ENCODE data around the gene GREB1.

Gene GREB1

GRCh38 chr2:11554399-11554716 is 20.5 kb downstream of the GREB1 start:
- no peak for TF ChIP-seq EP300 (IDR thresholded peaks at IDR 0.05; ENCODE audit: borderline replicate concordance)
- TF ChIP-seq CEBPB (IDR thresholded peaks at IDR 0.05), result no peak
- TF ChIP-seq, protein P1, sequence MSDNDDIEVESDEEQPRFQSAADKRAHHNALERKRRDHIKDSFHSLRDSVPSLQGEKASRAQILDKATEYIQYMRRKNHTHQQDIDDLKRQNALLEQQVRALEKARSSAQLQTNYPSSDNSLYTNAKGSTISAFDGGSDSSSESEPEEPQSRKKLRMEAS (IDR thresholded peaks at IDR 0.05), result no peak
- no peak for TF ChIP-seq TEAD4 (IDR thresholded peaks at IDR 0.05)
- TF ChIP-seq, protein P2, sequence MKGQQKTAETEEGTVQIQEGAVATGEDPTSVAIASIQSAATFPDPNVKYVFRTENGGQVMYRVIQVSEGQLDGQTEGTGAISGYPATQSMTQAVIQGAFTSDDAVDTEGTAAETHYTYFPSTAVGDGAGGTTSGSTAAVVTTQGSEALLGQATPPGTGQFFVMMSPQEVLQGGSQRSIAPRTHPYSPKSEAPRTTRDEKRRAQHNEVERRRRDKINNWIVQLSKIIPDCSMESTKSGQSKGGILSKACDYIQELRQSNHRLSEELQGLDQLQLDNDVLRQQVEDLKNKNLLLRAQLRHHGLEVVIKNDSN (IDR thresholded peaks at IDR 0.05), result no peak
- TF ChIP-seq NFIC (IDR thresholded peaks at IDR 0.05), result no peak
- no peak for TF ChIP-seq TAF1 (IDR thresholded peaks at IDR 0.05; ENCODE audit: low read depth)
- no peak for TF ChIP-seq TCF12 (IDR thresholded peaks at IDR 0.05; ENCODE audit: low read depth)
- TF ChIP-seq RAD21 (IDR thresholded peaks at IDR 0.05; ENCODE audit: low read depth), result no peak
- no peak for TF ChIP-seq FOXM1 (IDR thresholded peaks at IDR 0.05; ENCODE audit: borderline replicate concordance, low read depth)
- TF ChIP-seq, protein P3, sequence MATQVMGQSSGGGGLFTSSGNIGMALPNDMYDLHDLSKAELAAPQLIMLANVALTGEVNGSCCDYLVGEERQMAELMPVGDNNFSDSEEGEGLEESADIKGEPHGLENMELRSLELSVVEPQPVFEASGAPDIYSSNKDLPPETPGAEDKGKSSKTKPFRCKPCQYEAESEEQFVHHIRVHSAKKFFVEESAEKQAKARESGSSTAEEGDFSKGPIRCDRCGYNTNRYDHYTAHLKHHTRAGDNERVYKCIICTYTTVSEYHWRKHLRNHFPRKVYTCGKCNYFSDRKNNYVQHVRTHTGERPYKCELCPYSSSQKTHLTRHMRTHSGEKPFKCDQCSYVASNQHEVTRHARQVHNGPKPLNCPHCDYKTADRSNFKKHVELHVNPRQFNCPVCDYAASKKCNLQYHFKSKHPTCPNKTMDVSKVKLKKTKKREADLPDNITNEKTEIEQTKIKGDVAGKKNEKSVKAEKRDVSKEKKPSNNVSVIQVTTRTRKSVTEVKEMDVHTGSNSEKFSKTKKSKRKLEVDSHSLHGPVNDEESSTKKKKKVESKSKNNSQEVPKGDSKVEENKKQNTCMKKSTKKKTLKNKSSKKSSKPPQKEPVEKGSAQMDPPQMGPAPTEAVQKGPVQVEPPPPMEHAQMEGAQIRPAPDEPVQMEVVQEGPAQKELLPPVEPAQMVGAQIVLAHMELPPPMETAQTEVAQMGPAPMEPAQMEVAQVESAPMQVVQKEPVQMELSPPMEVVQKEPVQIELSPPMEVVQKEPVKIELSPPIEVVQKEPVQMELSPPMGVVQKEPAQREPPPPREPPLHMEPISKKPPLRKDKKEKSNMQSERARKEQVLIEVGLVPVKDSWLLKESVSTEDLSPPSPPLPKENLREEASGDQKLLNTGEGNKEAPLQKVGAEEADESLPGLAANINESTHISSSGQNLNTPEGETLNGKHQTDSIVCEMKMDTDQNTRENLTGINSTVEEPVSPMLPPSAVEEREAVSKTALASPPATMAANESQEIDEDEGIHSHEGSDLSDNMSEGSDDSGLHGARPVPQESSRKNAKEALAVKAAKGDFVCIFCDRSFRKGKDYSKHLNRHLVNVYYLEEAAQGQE (IDR thresholded peaks at IDR 0.05; ENCODE audit: low read depth), result no peak
- no peak for TF ChIP-seq EGR1 (IDR thresholded peaks at IDR 0.05)
- no peak for TF ChIP-seq ZBTB7A (IDR thresholded peaks at IDR 0.05; ENCODE audit: low read depth)
- no peak for TF ChIP-seq CREB1 (IDR thresholded peaks at IDR 0.05; ENCODE audit: low read depth)

GRCh38 chr2:11556101-11556806 is 22.4 kb downstream of the GREB1 start:
- TF ChIP-seq ZBTB7A (IDR thresholded peaks at IDR 0.05; ENCODE audit: low read depth) (no peak), EGR1 (IDR thresholded peaks at IDR 0.05) (no peak), RAD21 (IDR thresholded peaks at IDR 0.05; ENCODE audit: low read depth) (no peak), TEAD4 (IDR thresholded peaks at IDR 0.05) (no peak), EP300 (IDR thresholded peaks at IDR 0.05; ENCODE audit: borderline replicate concordance) (no peak), TCF12 (IDR thresholded peaks at IDR 0.05; ENCODE audit: low read depth) (no peak), CEBPB (IDR thresholded peaks at IDR 0.05) (no peak), CREB1 (IDR thresholded peaks at IDR 0.05; ENCODE audit: low read depth) (no peak), NFIC (IDR thresholded peaks at IDR 0.05) (no peak), TAF1 (IDR thresholded peaks at IDR 0.05; ENCODE audit: low read depth) (no peak), YY1 (IDR thresholded peaks at IDR 0.05; ENCODE audit: low read depth) (no peak), FOXM1 (IDR thresholded peaks at IDR 0.05; ENCODE audit: borderline replicate concordance, low read depth) (no peak)
- TF ChIP-seq, protein P2 (IDR thresholded peaks at IDR 0.05), result no peak
- TF ChIP-seq, protein P3 (IDR thresholded peaks at IDR 0.05; ENCODE audit: low read depth), result no peak
- TF ChIP-seq, protein P1 (IDR thresholded peaks at IDR 0.05), result no peak

DNA sequence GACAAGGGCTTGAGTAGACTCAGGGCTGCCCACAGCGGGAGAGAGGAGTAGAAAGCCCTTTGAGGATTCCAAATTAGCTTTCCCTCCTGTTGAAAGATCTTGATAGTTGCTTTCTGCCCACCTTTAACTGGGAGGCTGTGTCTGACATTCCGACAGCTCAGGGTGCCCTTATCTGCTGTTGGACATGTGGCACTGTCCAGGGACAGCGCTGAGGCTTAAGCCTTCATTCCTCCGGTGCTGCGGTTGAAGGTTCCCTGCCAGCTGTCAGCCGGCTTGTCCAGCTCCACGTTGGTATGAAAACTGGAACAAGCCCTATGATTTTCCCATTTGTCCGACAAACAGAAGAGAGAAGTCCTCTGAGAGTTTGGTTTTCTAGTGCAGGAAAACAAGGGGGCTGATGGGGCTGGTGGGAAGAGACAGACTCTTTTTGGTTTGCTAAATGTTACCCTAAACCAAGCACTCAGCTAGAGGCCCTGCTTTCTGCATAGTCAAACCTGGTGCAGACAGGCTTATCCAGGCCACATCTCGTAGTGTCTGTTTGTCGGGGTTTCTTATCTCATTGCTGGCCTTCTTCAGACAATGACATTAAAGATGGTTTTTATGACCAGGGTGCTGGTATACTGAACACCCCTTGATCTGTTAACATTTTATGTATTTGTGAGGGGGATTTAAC is 24.5 kb downstream of the GREB1 start:
- TF ChIP-seq EGR1 (IDR thresholded peaks at IDR 0.05) (no peak), TCF12 (IDR thresholded peaks at IDR 0.05; ENCODE audit: low read depth) (no peak), TAF1 (IDR thresholded peaks at IDR 0.05; ENCODE audit: low read depth) (no peak), YY1 (IDR thresholded peaks at IDR 0.05; ENCODE audit: low read depth) (no peak), ZBTB7A (IDR thresholded peaks at IDR 0.05; ENCODE audit: low read depth) (no peak), CREB1 (IDR thresholded peaks at IDR 0.05; ENCODE audit: low read depth) (no peak)

DNA sequence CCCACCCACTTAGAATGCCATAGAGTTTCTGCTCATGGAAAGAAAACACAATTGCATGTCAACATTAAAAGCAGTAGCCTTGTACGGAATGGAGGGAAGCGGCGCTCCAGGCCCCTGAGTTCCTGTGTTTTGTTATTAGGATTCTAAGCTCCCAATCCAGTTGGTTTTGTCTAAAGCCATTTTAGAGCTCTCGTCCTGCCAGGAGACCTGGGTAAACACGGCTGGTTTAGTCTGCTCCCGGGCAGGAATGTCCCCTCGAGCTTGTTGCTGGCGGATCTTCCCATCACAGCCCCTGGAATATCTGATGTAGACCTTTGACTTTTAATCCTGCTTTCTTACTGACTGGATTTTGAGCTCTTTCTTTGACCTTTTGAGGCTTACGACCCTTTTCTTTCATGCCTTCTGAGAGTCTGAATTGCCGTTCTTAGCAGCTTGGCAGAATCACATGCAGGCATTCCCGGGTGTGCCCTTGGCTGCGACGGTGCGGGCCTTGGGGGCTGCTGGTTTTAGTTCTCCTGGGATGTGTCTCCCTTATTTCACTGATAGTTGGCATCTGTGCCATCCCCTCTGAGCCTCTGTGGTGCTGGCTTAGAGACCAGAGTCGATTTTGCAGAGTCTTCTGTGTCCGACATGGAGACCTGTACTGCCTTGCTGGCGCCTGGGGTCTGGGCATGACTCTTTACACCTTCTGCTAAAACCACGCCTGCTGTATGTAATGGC is 25.4 kb downstream of the GREB1 start:
- TF ChIP-seq YY1 (IDR thresholded peaks at IDR 0.05; ENCODE audit: low read depth), result no peak
- TF ChIP-seq ZBTB7A (IDR thresholded peaks at IDR 0.05; ENCODE audit: low read depth), result no peak
- TF ChIP-seq, protein P1 (IDR thresholded peaks at IDR 0.05), result no peak
- TF ChIP-seq, protein P2 (IDR thresholded peaks at IDR 0.05), result no peak
- TF ChIP-seq, protein P3 (IDR thresholded peaks at IDR 0.05; ENCODE audit: low read depth), result no peak
- no peak for TF ChIP-seq EP300 (IDR thresholded peaks at IDR 0.05; ENCODE audit: borderline replicate concordance)
- TF ChIP-seq RAD21 (IDR thresholded peaks at IDR 0.05; ENCODE audit: low read depth), result no peak
- no peak for TF ChIP-seq EGR1 (IDR thresholded peaks at IDR 0.05)
- no peak for TF ChIP-seq CREB1 (IDR thresholded peaks at IDR 0.05; ENCODE audit: low read depth)
- no peak for TF ChIP-seq FOXM1 (IDR thresholded peaks at IDR 0.05; ENCODE audit: borderline replicate concordance, low read depth)
- no peak for TF ChIP-seq TEAD4 (IDR thresholded peaks at IDR 0.05)
- no peak for TF ChIP-seq TAF1 (IDR thresholded peaks at IDR 0.05; ENCODE audit: low read depth)
- no peak for TF ChIP-seq TCF12 (IDR thresholded peaks at IDR 0.05; ENCODE audit: low read depth)
- no peak for TF ChIP-seq CEBPB (IDR thresholded peaks at IDR 0.05)
- TF ChIP-seq NFIC (IDR thresholded peaks at IDR 0.05), result no peak
